Subcutaneous abdominal adipose tissue (tissue), 5 donors: ENCODE measurements around the gene MAEA.

ENCODE experiments used
- H3K27ac ChIP-seq: one replicate; pipeline ENCODE4 v1.7.0; 2013; ENCODE audit warnings: low read depth, mild to moderate bottlenecking, inconsistent platforms, low read length, moderate library complexity
- H3K27me3 ChIP-seq, 5 donors: one replicate each; pipeline ENCODE4 v1.7.0; 2013; ENCODE audit warnings: low read length in 5 of 5, inconsistent platforms in 1 of 5; ENCODE audit not compliant: control insufficient read depth in 5 of 5, insufficient read depth in 4 of 5
- H3K36me3 ChIP-seq, 5 donors: one replicate each; pipeline ENCODE4 v1.7.0; 2013; ENCODE audit warnings: low read length in 5 of 5; ENCODE audit not compliant: control insufficient read depth in 5 of 5, insufficient read depth in 5 of 5
- H3K4me1 ChIP-seq, 5 donors: one replicate each; pipeline ENCODE4 v1.7.0; 2013; ENCODE audit warnings: low read length in 5 of 5, mild to moderate bottlenecking in 3 of 5, moderate library complexity in 1 of 5; ENCODE audit not compliant: control insufficient read depth in 5 of 5, insufficient read depth in 5 of 5
- H3K4me3 ChIP-seq, 5 donors: one replicate each; pipeline ENCODE4 v1.7.0; 2013; ENCODE audit warnings: low read length in 5 of 5, low read depth in 1 of 5
- H3K9ac ChIP-seq, 5 donors: one replicate each; pipeline ENCODE4 v1.7.0; 2013; ENCODE audit warnings: low read length in 5 of 5, mild to moderate bottlenecking in 4 of 5, moderate library complexity in 3 of 5
- H3K9me3 ChIP-seq, 5 donors: one replicate each; pipeline ENCODE4 v1.7.0; 2013; ENCODE audit warnings: low read length in 5 of 5; ENCODE audit not compliant: control insufficient read depth in 5 of 5
- donor health status: healthy.
- donor health status: healthy.
- donor health status: healthy.
- donor health status: healthy.
- donor health status: healthy.

The MAEA gene

GRCh38 chr4:1365271-1366178, 75.8 kb downstream of the MAEA start:
- Histone ChIP-seq H3K27me3 (no peaks in the 10 kb centered on the region), H3K4me1 (peaks cover 0 to 4% (median 0%) of the 10 kb centered on the region in 5 donors), H3K9ac (no peak overlapping the region), H3K36me3 (peaks cover 0 to 67% (median 36%) of the 10 kb centered on the region in 5 donors), H3K27ac (no peak overlapping the region), H3K4me3 (no peak overlapping the region), H3K9me3 (no peaks in the 10 kb centered on the region)

DNA sequence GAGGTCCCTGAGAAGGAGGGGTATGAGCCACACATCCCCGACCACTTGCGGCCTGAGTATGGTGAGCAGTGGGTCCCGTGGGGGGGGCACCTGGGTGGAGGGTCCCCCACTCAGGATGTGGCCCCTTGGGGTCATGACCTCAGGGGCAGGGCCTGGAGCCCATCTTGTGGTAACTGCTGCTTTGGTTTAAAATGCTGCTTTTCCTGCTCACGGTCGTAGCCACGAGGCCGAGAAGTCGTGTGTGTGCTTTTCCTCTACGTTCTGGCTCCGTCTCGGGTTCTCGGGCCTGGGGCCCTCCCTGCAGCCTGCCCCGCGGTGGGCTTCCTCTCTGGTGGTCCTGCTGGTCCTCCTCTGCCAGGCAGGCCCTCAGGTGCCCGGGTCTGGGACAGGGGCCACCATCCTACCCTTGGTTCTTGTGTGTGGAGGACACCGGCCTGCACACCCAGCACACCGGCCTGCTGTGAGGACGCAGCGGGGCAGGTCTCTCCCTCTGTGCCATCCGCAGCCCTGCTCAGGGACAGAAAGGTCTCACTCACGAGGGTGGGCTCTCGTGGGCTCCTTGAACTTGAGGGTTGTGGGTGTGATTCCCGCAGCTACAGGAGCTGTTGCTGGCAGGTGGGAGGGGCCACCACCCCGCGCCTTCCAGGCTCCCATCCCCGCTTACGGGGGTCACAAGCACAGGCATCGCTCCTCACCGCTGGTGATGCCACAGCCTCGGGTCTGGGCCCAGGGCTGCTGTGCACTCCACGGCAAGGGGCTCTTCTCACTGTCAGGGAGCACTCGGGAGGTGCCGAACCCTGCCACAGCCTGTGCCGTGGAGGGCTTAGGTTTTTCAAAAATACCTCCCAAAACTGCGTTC, 76.9 kb downstream of the MAEA start:
- no peaks in the 10 kb centered on the region for H3K27me3 ChIP-seq

GRCh38 chr4:1367230-1367935, 77.7 kb downstream of the MAEA start:
- H3K27me3 ChIP-seq: no peaks in the 10 kb centered on the region
- H3K4me1 ChIP-seq: peaks cover 0 to 4% (median 0%) of the 10 kb centered on the region in 5 donors
- no peak overlapping the region for H3K9ac ChIP-seq
- H3K4me3 ChIP-seq: no peak overlapping the region
- peaks cover 0 to 75% (median 49%) of the 10 kb centered on the region in 5 donors for H3K36me3 ChIP-seq
- H3K27ac ChIP-seq: no peak overlapping the region
- no peaks in the 10 kb centered on the region for H3K9me3 ChIP-seq

More for the DNA sequence above, 76.9 kb downstream of the MAEA start:
- Histone ChIP-seq H3K9ac (no peak overlapping the region), H3K36me3 (peaks cover 0 to 68% (median 45%) of the 10 kb centered on the region in 5 donors), H3K9me3 (no peaks in the 10 kb centered on the region), H3K27ac (no peak overlapping the region), H3K4me1 (peaks cover 0 to 4% (median 0%) of the 10 kb centered on the region in 5 donors), H3K4me3 (no peak overlapping the region)

DNA sequence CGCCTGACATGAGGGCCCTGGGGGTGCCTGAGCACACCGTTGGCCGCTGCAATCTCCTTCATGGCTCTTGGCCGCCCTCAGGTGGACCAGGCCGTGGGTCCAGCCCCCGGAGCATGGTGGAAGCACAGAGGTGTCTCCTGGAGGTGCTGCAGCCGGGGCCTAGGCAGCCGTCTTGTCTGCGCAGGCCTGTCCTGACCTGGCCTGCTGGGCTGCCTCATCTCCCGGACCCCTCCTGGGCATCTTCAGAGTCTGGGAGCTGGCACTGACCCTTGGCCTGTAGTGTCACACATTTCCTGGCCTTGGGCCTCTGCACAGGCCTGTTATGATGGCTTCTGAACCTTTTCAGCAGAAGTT, 78.2 kb downstream of the MAEA start:
- no peak overlapping the region for H3K4me3 ChIP-seq
- no peaks in the 10 kb centered on the region for H3K27me3 ChIP-seq
- peaks cover 0 to 4% (median 0%) of the 10 kb centered on the region in 5 donors for H3K4me1 ChIP-seq
- no peak overlapping the region for H3K9ac ChIP-seq
- H3K9me3 ChIP-seq: no peaks in the 10 kb centered on the region
- H3K27ac ChIP-seq: no peak overlapping the region
- peaks cover 0 to 75% (median 52%) of the 10 kb centered on the region in 5 donors for H3K36me3 ChIP-seq

GRCh38 chr4:1368421-1369090, 78.9 kb downstream of the MAEA start:
- peaks cover 0 to 79% (median 59%) of the 10 kb centered on the region in 5 donors for H3K36me3 ChIP-seq
- H3K9ac ChIP-seq: no peak overlapping the region
- peaks cover 0 to 4% (median 0%) of the 10 kb centered on the region in 5 donors for H3K4me1 ChIP-seq
- H3K4me3 ChIP-seq: no peak overlapping the region
- H3K27ac ChIP-seq: no peak overlapping the region
- H3K27me3 ChIP-seq: no peaks in the 10 kb centered on the region
- H3K9me3 ChIP-seq: no peaks in the 10 kb centered on the region

DNA sequence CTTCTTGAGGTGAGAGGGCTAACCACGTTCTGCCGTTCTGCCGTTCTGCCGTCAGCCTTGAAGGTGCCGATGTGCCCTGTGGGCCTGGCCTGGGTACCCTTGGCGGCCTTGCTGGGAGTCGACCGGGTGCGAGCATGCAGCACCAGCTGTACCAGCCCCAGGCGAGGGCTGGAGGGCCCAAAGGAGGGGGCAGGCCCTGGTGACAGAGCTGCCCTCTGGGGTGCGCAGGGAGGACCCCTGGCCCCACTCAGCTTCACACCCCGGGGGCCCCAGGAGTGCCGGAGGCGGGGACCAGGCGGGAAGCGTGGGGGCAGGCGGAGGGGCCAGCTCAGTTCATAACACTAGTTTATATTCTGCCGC, 79.4 kb downstream of the MAEA start:
- Histone ChIP-seq H3K4me1 (peaks cover 0 to 4% (median 0%) of the 10 kb centered on the region in 5 donors), H3K9ac (no peak overlapping the region), H3K4me3 (no peak overlapping the region), H3K9me3 (no peaks in the 10 kb centered on the region), H3K27me3 (no peaks in the 10 kb centered on the region), H3K36me3 (peaks cover 0 to 84% (median 62%) of the 10 kb centered on the region in 5 donors), H3K27ac (no peak overlapping the region)

DNA sequence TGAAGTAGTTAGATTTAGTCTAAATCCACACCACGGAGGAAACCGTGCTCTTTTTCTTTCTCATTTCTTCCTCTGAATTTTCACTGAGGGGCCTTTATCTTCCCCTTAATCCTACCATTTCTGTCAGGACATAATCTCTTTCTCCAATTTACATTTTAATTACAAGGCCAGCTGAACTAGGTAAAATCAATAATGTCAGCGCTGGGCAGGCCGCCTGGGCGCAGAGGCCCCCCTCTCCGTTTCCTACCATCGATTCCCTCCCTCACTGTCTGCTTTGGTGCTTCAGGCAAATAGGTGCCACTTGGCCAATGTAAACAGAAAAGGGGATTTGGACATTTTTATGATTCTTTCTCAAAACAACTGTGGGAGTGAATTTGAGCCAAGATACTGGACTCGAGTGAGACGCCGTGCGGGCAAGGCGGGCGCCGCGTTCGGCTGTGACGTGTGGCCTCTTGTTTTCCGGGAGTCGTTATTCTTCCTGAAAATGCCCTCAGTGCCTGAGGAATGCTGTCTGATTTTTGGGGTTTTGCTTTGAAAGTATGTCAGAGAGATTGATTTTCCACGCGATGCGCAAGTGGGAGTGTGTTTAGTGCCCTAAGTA, 79.9 kb downstream of the MAEA start:
- H3K4me1 ChIP-seq: peaks cover 0 to 4% (median 0%) of the 10 kb centered on the region in 5 donors

DNA sequence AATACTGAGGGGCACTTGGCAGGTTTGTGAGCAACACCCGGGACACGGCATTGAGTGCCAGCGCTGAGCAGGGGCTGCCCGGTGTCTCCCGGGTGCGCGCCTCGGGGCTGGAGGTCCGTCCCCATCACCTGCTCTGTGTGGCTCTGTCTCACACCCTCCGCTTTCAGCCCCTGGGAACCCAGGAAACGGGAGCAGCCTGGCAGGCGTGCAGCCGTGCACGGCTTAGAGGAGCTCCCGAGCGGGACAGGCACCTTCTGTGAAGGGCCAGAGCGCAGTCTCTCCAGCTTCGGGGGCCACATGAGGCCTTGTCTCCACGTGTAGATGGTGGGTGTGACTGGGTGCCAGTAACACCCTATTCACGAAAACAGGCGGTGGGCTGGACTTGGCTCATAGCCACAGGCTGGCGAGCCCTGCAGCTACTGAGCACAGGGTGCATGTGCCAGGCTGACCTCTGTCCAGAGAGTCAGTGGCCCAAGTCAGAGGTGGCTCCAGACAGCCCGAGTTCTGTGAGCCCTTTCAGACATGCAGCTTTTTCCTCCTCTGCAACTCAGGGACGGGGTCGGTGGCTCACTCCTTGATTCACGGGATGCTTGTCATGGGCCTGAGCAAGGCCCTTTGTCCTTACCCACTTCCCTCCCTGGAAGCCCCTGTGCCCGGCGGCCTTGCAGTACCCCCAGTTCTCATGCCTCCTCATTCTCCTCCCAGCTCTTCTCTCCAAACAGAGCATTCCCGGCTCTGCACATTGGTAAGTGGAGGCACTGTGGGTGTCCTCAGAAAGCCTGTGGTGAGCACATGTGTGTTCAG, 80.8 kb downstream of the MAEA start:
- H3K27me3 ChIP-seq: no peaks in the 10 kb centered on the region
- H3K36me3 ChIP-seq: peaks cover 0 to 90% (median 71%) of the 10 kb centered on the region in 5 donors
- no peak overlapping the region for H3K4me3 ChIP-seq
- no peak overlapping the region for H3K27ac ChIP-seq
- no peak overlapping the region for H3K9ac ChIP-seq
- peaks cover 0 to 4% (median 0%) of the 10 kb centered on the region in 5 donors for H3K4me1 ChIP-seq
- no peaks in the 10 kb centered on the region for H3K9me3 ChIP-seq

More for the DNA sequence above, 79.9 kb downstream of the MAEA start:
- Histone ChIP-seq H3K36me3 (peaks cover 0 to 88% (median 67%) of the 10 kb centered on the region in 5 donors), H3K9ac (no peak overlapping the region), H3K27me3 (no peaks in the 10 kb centered on the region), H3K4me3 (no peak overlapping the region), H3K9me3 (no peaks in the 10 kb centered on the region), H3K27ac (no peak overlapping the region)
